HG03457 (cell line): ENCODE data around the gene GRM7.
"Not testable (repeated sequence)": the region's sequence is repeated elsewhere in the genome, so short reads cannot be mapped to it uniquely, and the experiment has no call there.

Experiments
- ATAC-seq: cut with Tn5 transposase; IDR thresholded peaks from one replicate; pipeline ENCODE4 v1.9.1; 2021; ENCODE audit warnings: moderate number of reproducible peaks; ENCODE audit not compliant: unreplicated experiment

Gene GRM7

GRCh38 chr3:6860954-6861624 is at the start of gene GRM7:
TSS of gene GRM7 (plus strand) at chr3:6861115.
- no peak for ATAC-seq

GRCh38 chr3:6821411-6821810 is 39.5 kb upstream of the GRM7 start:
- ATAC-seq = no peak

- no peak for ATAC-seq
Observed at GRCh38 chr3:6825524-6825923, 35.4 kb upstream of the GRM7 start.

- ATAC-seq = no peak
Observed at GRCh38 chr3:6827453-6827852, 33.5 kb upstream of the GRM7 start.

GRCh38 chr3:6844723-6845122 is 16.2 kb upstream of the GRM7 start:
- ATAC-seq = no peak

GRCh38 chr3:6854184-6854583 is 6.7 kb upstream of the GRM7 start:
- ATAC-seq = no peak

GRCh38 chr3:6857510-6857909 is 3.4 kb upstream of the GRM7 start:
- no peak for ATAC-seq

- ATAC-seq = no peak
Observed at GRCh38 chr3:6860149-6860953, 564 bp upstream of the GRM7 start.

GRCh38 chr3:6861625-6862000 is 698 bp downstream of the GRM7 start:
- no peak for ATAC-seq

- no peak for ATAC-seq
Observed at GRCh38 chr3:6862041-6862879, 1.3 kb downstream of the GRM7 start.

GRCh38 chr3:6862880-6863195 is 1.9 kb downstream of the GRM7 start:
- ATAC-seq = no peak

- no peak for ATAC-seq
Observed at GRCh38 chr3:6867269-6867668, 6.4 kb downstream of the GRM7 start.

GRCh38 chr3:6878731-6879130 is 17.8 kb downstream of the GRM7 start:
- ATAC-seq = no peak

- ATAC-seq = no peak
Observed at GRCh38 chr3:6912240-6912639, 51.3 kb downstream of the GRM7 start.

GRCh38 chr3:6915898-6916297 is 55.0 kb downstream of the GRM7 start:
- ATAC-seq = no peak

- ATAC-seq = no peak
Observed at GRCh38 chr3:6921066-6921465, 60.2 kb downstream of the GRM7 start.

GRCh38 chr3:6921876-6922275 is 61.0 kb downstream of the GRM7 start:
- no peak for ATAC-seq

- ATAC-seq = no peak
Observed at GRCh38 chr3:6928064-6928463, 67.1 kb downstream of the GRM7 start.

- ATAC-seq = no peak
Observed at GRCh38 chr3:6929918-6930317, 69.0 kb downstream of the GRM7 start.

GRCh38 chr3:6935418-6935817 is 74.5 kb downstream of the GRM7 start:
- ATAC-seq = not testable (repeated sequence)

- no peak for ATAC-seq
Observed at GRCh38 chr3:6935970-6936369, 75.1 kb downstream of the GRM7 start.

- no peak for ATAC-seq
Observed at GRCh38 chr3:6962801-6963200, 101.9 kb downstream of the GRM7 start.
